GM19455 (cell line): ENCODE data around the gene NLGN1.

Experiments
- ATAC-seq: cut with Tn5 transposase; IDR thresholded peaks from one replicate; pipeline ENCODE4 v1.9.1; 2021; ENCODE audit not compliant: unreplicated experiment

NLGN1 gene

DNA sequence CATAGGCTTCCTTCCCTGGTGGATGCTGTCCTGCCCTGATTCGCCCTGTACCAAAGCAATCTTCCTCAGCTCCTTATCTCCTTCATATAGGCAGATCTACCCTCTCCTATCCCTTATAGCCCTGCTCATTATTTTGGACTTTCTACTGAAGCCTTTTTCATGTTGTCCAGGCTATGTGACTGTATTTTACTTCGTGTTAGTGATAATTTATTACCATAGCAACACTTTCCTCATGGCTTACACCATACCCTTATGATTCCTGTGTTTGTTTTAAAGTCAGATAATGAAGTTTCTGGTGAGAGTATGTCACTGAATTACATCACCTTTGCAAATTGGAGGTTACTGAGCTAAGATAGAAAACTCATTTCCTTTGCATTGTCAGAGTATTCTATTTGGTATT is 352.6 kb downstream of the NLGN1 start:
- no peak for ATAC-seq

DNA sequence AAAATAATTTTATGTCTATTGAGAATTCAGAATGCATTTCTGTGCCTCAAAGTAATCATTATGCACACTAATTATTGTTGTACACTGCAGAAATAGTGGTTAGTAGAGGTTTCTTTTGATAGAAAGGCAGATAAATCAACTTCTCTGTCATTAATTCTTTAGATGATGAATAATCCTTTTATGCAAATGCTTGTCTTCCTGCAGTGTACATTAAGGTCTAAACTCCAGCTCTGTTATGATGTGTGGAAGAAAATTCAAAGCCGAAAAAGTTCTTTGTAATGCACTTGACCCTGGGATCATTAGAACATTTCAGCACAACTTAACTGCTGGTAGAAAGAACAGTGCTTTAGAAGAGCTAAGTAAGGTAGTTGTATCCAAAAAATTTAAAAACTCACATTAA is 353.0 kb downstream of the NLGN1 start:
- ATAC-seq, result no peak

DNA sequence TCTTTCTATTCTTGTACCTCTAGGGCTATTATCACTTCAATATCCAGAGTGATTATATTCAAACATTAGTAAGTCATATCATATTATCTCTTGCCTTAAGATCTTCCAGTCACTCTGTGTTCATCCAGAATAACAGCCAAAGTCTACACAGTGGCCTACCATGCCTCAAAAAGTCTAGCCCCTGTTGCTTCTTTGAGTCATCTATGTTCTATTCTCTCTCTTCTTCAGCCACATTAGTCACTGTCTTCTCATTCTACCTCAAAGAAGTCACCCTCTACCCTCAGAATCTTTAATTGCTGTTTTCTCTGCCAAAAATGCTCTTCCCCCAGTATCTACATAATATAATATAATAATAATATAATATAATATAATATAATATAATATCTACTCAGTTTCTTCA is 356.0 kb downstream of the NLGN1 start:
- no peak for ATAC-seq

DNA sequence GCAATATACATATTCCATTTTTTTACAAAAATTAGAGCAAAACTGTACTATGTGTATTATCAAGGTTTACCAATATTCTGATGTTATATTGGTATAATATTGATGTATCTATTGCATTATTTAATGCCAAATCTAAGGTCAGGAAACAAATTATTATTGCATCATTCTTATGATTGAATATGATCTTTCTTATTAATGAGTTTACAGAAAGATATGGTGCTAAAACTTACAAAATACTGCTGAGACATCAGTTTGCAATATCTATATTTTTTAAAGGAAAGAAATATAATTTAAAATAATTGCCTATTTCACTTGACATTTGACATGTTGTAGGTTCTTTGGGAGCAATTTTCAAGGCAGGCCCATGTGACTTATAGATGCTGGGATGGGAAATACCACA is 357.6 kb downstream of the NLGN1 start:
- ATAC-seq, result no peak

DNA sequence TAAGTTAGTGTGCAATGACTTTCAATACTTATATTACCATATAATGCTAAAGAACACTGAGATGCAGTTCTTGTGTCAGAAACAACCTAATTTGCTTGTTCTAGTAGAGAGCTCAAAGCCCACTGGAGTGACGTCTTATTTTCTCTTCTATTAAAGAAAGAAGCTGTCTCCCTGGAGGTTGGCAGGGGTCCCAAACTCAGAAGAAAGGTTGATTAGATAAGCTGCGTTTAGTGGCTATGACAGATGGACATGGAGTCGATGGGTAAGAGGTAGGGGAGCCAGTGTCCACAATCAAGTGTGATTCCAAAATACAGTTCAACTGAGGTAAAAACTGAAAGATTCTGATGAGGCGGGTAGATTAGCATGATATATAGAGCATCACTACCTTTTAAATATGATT is 363.6 kb downstream of the NLGN1 start:
- no peak for ATAC-seq

DNA sequence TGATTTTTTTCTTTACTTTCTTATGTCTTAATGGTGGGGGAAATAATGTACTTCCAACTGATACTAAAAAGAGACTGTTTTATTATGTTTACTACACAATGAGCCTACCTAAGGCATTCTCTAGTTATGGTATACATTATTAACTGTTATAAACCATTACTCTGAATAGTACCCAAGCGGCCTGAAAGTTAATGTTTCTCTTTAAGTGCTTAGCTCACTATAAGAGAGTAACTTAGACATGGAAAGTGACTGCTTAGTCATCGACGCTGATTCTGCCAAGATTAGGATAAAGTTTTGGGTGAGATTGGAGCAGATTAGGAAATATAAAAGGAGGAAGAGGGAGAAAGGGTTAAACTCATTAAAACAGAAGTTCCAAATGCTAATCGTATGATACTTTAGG is 365.0 kb downstream of the NLGN1 start:
- ATAC-seq, result no peak

DNA sequence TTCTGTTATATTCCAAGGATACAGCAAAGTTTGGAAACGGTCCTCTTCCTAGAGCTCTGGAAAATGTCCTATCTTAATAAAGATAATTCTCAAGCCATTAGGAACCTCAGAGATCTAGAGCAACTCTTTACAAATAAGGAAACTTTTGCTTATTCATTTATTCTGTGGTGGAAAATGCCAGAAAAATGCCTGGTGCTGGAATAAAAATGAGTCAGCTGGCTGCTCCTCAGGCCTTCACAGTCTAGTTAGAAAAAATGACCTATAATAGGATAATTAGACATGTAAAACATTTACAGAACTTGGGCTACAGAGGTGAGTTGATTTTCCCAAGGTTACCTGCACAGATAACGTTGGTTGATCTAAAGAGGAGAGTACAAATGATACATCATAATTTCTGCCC is 372.5 kb downstream of the NLGN1 start:
- no peak for ATAC-seq

DNA sequence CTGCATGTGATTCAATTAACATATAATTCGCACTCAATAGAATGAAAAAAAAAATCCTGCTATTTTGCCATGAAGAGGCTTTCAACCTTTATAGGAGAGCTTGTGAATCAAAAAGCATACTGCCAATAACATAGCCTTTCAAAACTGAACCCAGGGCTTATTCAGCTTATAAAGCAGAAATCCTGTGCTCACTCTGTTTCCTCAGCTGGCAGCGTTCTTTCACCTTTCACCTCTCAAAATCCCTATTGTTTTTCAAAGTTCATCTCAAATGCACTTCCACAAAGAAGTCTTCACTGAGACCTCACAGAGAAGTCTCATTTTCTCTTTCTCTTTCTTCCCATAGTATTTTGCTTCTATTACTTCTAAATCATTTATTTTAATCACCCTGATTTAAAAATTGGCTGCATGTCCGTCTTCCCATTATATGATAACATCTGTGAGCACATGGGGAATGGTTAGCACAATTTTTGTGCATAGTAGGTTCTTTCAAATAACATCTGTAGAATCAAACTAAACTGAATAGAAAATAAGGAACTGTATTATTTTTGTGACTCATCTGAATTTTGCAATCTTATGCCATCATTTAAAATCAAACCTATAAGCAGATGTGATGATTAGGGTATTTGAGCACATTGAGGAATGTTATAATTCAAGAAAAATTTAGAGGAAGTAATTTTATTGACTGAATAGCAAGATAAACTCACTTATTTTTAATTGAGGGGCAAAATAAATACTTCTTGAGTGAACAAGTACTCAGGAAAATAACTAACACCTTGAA is 373.4 kb downstream of the NLGN1 start:
- no peak for ATAC-seq

DNA sequence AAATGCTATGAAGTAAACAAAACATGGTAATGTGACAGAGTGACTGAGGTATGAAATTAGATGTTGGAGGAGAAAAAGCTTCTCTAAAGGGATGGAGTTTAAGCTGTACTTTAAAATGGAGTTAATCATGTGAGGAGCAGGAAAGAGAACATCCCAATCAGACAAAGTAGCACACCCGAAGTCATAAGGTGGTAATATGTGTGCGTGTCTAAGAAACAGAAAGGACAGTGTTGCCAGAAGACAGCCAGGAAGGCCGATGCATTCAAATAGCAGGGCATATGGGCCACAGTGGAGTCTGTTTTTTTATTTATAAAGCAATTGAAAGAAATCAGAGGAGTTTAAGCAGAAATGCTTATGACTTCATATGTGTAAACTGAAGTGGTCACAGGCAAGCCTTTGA is 376.3 kb downstream of the NLGN1 start:
- ATAC-seq, result no peak

DNA sequence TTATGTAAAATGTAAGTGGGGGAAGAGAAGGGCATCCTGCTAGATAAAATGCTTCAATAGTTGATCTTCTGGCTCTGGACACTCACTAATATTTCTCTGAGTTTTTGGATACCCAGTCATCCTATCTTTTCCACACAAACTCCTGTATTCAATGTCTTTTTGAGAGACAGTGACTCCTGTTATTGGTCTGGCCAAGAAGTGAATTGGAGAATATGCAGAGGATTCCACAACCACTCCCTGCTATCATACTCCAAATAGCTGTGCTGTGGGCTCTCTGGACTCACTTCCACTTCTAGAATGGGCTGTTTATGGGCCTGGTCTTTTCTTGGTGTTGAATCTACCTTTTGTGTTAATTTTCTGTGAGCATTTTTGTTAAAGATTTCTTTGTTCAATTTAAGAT is 376.8 kb downstream of the NLGN1 start:
- no peak for ATAC-seq

DNA sequence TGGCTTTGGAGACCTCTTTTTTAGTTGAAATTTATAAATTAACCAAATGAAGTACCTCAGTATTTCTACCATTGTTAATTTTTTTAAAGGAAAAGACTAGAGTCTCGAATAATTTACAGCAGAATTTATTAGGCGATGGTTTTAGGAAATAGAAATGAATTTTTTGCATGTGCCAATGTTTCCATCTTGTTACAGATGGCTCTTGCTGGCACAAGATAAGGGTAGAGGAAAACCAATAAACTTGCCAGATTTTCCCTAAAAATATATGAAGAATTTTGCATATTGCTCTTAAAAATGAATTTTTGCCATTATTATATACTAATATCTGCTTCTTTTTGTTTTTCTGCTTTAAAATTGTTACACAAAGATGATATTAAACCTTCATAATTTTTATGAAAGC is 380.7 kb downstream of the NLGN1 start:
- ATAC-seq, result no peak

DNA sequence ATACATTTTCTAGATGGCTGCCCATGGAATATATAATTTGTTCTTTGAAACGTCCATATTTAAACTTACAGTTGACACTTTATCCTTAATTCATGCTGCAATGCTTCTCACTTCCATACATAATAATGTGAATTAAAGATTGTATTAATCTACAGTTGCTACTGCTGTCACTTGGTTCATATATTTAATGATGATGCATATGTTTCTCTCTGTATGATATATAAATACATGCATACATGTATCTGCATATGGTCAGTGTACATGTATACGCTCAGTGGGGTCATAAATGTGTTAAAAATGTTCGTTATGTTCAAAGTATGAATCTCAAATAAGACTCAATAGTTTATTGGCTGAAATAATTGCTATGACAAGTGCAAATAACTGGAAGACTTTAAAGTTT is 382.5 kb downstream of the NLGN1 start:
- ATAC-seq, result no peak

DNA sequence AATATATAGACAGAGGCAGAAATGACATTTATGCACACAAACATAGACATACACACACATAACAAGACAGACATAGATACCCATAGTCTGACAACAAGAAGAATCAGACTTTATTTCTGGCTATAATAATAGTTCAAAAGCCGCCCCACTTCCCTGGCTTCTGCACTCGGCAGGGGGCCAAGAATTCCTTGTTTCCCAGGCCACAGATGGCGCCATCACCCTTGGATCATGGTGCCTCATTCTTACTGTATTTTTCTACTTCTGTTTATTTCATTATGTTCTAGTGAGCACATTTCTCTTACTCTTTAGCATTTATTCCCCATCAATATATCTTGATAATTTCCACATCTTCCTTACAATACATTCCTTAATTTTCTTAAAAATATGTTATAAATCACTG is 387.5 kb downstream of the NLGN1 start:
- ATAC-seq, result no peak

DNA sequence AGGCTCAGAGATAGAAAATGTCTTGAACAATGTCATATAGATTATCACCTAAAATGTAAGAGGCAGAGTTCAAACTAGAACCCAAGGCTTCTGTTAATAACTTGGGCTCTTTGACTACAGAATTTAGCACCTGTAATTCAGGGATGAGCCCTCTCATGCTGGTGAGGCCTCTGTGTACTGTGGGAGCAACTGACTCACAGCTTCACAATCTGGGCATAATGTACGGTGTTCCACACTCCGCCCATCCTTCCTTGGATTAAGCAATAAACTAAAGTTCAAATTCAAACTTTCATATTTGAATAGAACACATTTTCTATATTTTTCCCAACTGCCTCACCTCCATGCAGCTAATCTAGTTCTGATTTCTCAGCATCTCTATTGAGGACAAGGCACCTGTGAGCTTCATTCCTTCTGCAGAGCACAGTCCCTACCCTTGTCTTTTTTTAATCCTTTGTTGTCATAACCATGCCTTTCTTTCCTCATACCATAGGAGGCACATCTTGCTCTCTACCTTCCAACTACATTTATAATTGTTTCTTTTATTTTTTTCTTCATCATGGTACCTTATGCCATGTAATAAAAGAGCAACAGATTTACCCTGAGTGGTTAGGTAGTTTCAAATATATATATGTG is 392.1 kb downstream of the NLGN1 start:
- ATAC-seq, result no peak

DNA sequence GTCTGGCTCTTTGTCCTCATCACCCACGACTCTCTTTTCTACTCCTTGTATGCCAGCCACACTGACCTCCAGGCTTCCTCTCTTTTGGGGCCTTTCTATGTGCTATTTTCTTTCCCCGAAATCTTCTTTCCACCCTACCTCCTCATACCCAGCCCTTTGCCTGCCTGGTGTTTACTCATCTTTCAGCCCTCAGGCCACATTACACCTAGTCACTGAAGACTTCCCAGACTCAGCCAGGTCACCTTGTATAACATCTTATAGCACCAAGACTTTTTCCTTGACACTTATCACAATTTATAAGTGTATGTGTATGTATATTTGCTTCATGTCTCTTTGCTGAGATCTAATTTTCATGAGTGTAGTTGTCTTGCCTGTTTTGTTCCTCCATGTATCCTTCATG is 396.4 kb downstream of the NLGN1 start:
- no peak for ATAC-seq

DNA sequence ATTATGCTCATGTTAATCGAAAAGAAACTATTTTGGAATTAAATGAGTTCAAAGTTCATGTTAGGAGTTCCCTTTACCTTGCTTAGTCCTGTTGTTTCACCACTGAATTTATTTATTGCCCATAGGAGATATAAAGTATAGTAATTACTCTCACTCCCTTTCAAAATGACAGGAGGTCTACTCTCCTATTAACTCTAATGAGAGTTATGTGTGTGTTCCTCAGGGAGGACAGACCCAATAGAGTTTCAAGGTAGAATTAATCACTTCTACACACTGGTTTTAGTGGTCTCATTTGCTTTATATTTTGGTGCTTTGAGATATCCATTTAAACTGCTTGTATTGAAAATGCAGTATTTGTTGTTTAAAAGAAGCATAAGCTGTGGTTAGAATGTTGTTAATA is 398.9 kb downstream of the NLGN1 start:
- ATAC-seq, result no peak

DNA sequence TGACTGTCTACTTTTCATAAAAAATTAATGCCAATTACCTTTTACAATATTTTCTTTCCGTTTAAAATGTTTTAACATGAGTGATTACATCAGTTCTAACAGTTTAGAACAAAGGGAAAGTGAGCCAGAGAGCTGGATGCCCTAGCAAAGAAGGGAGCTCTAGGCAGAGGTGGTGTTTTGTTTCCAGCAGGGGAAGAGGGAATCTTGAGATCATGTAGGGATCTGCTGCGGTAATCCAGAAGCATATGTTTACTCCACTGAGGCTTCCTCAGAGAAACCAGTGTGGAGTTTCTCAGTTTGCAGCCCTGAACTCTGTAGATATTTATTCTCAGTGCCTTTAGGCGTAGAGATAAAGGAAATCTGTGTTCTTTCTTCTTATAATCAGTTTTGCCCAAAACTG is 399.3 kb downstream of the NLGN1 start:
- no peak for ATAC-seq

DNA sequence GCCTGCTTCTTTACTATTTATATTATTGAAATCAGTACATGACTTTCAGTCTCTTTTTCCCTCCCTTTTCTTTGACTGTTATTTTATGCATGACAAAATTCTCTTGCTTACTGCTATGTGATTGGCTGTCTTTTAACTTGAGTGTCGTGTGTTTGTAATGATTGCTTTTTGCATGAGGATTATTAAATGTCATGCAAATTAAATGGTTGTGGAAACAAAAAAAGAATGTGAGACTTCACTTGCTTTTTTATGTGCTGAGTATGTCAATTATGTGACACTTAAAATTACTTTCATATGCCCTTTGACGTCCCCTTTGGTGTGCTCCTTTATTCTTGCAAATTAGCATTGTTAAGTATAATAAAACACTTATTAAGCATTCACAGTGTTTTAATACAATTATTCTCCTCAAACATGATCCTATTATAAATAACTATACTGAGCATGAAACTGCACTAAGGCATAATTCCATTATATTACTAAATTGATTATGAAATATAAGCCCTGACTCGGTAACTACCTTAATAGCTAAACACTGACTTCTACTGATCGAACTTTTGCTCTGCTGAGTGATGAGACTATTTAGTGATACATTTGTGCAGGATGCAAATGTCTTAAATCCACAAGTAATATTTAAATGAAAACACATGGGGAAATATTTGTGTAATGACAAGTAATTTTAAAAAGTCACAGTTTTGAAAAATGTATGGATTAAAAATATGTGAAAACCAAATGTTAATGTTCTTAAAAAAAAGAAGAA is 401.7 kb downstream of the NLGN1 start:
- ATAC-seq, result no peak

DNA sequence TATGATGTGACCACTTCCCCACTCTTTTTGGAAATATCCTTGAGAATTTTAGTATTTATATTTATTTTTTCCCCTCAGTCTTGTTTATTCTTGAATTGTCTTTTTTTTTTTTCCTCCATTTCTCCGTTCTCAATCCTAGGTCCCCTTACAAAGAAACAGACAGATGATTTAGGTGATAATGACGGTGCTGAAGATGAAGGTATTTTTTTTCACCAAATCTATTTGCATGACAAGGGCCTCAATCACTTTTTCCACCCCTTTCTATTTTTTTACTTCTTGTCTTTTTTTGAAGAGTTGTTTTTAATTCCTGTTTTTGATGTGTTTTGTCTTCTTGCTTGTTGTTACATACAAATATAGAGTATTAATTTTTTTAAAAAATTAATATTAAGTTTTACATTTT is 402.6 kb downstream of the NLGN1 start:
- ATAC-seq, result no peak

DNA sequence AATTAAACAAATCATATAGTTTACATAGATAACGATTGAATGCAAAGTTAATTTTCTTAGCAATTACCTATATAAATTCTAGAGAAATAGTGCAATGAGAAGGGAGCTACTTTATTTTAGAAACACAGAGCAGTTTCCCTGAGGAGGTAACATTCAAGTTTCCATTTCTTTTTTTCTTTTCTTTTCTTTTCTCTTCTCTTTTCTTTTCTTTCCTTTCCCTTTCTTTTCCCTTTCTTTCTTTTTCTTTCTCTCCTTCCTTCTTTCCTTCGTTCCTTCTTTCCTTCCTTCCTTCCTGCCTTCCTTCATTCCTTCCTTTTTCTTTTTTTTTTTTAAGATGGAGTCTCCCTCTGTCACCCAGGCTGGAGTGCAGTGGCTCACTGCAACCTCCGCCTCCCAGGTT is 417.3 kb downstream of the NLGN1 start:
- ATAC-seq, result no peak

DNA sequence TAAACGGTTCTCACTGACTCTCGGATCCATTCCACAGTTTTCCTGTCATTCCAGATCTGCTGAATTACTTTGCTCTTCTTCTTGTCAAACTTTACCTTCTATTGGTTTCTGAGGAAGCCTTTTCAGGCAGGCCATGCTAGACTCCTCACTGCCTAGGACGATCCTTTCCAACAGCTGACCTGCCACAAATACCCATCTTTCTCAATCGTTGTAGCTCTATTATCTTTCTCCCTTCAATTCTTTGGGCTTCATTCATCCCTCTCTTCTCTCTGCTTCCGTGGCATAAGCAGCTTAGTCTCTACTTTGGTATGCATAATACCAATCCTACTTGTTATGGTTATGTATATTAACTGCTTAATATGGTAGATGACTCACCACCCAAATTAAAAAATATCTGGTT is 421.8 kb downstream of the NLGN1 start:
- ATAC-seq, result no peak

DNA sequence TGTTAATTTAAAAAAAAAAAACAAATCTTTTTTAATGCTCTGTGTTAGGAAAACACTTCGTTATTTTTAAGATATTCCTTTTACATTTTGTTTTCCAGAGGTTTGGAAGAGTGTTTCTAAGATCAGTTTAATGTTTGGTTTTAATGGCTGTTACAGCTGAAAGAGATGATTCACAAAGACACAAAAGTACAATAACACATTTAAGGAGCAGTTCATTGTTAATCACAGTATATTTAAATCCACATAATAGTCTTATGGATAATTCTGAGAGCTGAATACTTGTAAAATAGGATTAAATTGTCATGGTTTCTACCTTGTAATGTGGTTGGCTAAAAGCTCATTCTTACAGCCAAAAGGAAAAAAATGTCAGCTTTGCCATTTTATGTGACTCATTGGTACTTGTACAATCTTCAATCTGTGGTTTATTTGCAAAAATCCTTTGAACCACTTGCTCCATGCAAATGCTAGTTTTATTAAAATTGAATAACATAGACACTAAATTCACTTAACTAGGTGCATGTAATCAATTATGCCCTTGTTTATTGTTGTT is 426.4 kb downstream of the NLGN1 start:
- no peak for ATAC-seq
